GM12874 (cell line): ENCODE results near the gene TAF4B.

Source experiments
- TF ChIP-seq, protein P1 (sequence below): IDR thresholded peaks from 2 replicates; pipeline ENCODE4 v1.5.1; 2011; ENCODE audit warnings: low read depth, mild to moderate bottlenecking, control low read depth, low read length, moderate library complexity; ENCODE audit not compliant: insufficient read depth

Gene TAF4B

DNA sequence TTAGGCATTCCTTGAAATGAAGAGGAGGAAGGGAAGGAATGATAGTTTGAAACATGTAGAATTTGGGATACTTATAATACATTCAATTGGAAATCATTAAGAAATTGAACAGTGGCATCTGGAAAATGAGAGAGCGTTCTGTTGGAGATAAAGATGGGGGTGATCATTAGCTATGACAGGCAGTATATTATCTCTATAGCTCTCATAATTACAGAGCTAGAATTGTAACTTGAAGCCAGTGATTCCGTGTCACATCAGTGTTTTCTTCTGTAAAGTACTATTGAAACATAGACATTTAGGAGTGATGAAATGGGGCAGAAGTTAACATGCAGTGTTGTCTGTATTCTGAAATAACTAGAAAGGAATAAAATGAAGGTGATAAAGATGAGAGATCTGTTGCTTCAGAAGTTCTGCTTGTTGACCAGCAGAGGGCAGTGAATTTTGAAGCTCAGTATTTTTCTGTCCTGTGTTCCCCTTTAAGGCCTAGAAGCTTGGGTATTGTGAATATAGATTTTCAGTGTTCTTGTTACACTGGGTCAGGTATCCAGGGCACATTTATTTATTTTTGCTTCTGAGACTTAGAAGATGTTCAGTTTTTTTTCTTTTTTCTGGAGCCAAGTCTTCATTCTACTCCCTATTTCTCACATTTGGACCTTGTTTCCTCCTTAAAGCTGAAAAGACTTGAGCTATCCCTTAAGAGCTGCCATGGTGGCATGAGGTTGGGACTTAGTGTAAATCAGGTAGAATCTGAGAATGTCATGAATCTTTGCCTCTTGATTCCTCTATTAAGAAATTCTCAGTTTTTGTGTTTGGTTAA, 157.4 kb downstream of the TAF4B start:
- TF ChIP-seq, protein P1, sequence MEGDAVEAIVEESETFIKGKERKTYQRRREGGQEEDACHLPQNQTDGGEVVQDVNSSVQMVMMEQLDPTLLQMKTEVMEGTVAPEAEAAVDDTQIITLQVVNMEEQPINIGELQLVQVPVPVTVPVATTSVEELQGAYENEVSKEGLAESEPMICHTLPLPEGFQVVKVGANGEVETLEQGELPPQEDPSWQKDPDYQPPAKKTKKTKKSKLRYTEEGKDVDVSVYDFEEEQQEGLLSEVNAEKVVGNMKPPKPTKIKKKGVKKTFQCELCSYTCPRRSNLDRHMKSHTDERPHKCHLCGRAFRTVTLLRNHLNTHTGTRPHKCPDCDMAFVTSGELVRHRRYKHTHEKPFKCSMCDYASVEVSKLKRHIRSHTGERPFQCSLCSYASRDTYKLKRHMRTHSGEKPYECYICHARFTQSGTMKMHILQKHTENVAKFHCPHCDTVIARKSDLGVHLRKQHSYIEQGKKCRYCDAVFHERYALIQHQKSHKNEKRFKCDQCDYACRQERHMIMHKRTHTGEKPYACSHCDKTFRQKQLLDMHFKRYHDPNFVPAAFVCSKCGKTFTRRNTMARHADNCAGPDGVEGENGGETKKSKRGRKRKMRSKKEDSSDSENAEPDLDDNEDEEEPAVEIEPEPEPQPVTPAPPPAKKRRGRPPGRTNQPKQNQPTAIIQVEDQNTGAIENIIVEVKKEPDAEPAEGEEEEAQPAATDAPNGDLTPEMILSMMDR: peak; percentile 65

DNA sequence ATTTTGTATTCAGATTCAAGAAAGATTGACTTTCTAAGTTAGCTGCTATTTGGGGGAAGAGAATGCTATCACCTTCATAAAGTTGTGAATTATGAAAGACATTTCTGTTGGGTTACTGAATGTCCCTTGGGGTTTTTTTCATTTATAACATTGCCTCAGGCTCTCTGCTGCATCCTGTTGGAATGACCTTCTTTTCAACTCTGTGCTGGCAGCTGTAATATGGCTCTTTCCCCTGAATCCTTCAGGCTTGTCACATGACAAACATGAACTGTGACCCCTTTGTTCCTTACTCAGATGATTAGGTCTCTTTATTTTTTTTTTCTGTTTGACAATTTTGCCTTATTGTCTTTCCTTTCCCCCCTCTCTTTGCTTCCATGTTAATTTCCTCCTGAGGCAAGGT, 159.8 kb downstream of the TAF4B start:
- TF ChIP-seq, protein P1: no peak

DNA sequence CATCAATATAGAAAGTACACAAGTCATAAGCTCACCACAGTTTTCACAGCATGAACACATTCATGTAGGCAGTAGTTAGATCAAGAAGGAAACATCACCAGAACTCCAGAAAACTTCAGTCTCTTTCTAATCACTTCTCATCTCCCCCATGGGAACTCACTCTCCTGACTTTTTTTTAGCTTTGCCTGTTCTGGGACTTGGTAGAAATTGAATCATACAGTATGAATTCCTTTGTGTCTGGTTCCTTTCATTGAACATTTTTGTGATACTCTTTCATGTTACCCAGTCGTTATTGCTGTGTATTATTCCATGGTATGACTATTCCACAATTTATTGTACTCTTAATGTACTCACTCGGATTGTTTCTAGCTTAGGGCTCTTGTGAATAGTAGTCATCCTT, 160.2 kb downstream of the TAF4B start:
- TF ChIP-seq, protein P1: no peak

DNA sequence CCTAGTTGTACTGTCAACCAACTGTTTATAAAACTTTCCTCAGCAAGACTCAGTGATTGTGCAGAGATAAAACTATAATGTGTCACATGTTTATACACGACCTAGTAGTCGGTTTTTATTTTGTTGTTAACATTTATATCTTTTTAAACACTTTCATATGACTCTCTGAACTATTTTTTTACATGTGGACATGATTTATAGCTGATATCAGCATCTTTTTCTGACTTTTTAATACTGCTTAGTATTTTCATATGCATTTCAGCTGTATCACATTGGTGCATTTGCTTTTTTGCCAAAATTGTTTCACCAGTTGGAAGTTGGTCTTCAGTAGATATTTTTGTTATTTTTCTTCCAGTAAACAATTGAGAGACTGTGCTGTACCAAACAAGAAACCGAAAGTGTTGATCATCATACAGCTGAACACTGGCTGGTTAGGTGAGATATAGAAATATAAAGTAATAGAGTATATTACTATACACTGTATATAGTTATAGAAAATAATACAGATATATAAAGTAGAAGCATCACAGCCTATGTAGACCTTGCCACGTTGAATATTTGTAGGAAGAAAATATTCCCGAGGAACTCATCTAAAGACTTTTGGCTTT, 167.9 kb downstream of the TAF4B start:
- TF ChIP-seq, protein P1: no peak

DNA sequence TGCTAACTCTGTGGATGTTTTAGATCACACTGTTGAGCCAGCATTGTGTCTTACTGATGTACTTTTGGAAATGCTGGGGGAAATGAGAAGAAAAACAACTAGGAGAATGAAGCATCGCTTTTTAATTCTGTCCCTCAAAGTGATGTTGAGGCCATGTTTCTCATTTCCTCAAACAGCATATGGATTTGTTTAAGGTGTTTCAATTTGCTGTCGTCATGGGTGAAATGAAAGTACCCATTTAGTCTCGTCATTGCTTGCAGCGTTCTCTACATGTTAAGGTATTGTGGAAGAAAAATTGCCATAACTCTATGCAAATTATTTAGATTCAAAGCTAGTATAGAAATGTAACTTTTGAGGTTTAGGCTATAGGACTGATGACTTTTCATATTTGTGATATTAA, 170.8 kb downstream of the TAF4B start:
- TF ChIP-seq, protein P1: no peak

DNA sequence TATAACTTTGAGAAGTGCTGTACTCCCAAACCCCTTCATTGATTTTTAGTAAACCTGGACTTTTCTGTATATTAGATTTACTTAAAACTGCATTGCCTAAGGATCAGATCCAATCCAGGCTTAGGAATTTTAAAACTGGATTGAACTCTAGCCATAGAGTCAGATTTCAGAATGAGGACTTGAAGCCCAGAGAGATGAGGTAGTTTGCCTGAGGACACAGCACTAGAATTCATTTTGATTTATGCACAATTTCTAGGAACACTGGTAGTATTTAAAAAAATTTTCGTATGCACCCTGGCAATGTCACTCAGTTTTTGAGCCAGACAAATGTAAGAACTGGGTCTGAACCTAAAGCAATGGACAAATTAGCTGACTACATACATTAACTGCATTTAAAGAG, 177.2 kb downstream of the TAF4B start:
- TF ChIP-seq, protein P1: no peak

DNA sequence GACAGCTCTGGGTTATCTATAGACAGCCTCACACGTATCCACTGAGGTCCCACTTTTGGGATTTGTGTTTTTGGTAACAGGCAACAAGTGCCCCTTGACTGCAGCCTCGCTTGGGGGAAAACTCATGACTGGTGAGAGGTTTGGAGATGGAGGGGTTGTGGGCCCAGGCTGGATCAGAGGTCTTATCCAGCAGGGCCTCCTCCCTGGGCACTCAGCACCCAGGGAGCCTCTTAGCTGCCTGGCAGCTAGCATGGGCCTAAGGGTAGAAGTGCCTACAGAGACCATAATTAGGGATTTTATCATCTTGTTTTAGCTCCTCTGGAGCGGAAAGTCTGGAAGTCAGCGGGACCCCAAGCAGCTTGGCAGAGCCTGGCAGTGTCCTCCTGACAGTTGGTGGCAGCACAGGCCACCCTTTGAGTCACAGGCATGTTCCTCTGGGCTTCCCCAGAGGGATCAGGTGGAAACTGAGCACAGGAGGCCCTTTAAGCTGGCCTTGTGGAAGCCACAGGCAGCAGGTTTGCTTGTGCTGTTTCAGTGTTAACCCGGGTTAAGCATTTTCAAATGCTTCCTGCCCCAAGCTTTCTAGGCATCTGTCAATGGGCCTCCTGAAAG, 179.1 kb downstream of the TAF4B start:
- TF ChIP-seq, protein P1: peak; percentile 61
